GM12878 (cell line): Measurements from ENCODE around the gene MGAT3.
"Not testable (repeated sequence)": the region's sequence is repeated elsewhere in the genome, so short reads cannot be mapped to it uniquely, and the experiment has no call there.

Source experiments
- CREB1 ChIP-seq: IDR thresholded peaks from 2 replicates; pipeline ENCODE4 v1.6.1; 2012; ENCODE audit warnings: low read depth, mild to moderate bottlenecking, inconsistent platforms
- POLR2A ChIP-seq: IDR thresholded peaks from 2 replicates; pipeline ENCODE4 v1.6.1; 2011; ENCODE audit warnings: low read depth, mild to moderate bottlenecking, low read length
- SREBF2 ChIP-seq: IDR thresholded peaks from 2 replicates; pipeline ENCODE4 v1.6.1; 2012; ENCODE audit warnings: mild to moderate bottlenecking, low read length
- TF ChIP-seq, protein P1 (sequence below), 3 experiments: IDR thresholded peaks in 2 of 3; conservative IDR thresholded peaks in 1 of 3; 2 replicates each; pipeline ENCODE4 v1.5.1; 2011; ENCODE audit warnings: low read depth in 3 of 3, low read length in 3 of 3, mild to moderate bottlenecking in 3 of 3, control low read depth in 2 of 3, moderate library complexity in 2 of 3, inconsistent platforms in 1 of 3, mixed read lengths in 1 of 3; ENCODE audit not compliant: control insufficient read depth in 2 of 3, insufficient read depth in 1 of 3; ENCODE audit errors: extremely low read depth in 1 of 3

DNA sequence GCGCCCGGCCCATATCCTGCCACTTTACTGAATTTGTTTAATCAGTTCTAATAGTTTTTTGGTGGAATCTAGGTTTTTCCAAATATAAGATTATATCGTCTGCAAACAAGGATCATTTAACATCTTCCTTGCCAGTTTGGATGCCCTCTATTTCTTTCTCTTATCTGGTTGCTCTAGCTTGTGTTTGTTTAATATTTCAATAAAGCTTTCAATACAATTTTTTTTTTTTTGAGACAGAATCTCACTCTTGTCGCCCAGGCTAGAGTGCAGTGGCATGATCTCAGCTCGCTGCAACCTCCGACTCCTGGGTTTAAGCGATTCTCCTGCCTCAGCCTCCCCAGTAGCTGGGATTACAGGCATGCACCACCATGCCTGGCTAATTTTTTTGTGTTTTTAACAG lies 43.6 kb upstream of the MGAT3 start:
- TF ChIP-seq, protein P1, sequence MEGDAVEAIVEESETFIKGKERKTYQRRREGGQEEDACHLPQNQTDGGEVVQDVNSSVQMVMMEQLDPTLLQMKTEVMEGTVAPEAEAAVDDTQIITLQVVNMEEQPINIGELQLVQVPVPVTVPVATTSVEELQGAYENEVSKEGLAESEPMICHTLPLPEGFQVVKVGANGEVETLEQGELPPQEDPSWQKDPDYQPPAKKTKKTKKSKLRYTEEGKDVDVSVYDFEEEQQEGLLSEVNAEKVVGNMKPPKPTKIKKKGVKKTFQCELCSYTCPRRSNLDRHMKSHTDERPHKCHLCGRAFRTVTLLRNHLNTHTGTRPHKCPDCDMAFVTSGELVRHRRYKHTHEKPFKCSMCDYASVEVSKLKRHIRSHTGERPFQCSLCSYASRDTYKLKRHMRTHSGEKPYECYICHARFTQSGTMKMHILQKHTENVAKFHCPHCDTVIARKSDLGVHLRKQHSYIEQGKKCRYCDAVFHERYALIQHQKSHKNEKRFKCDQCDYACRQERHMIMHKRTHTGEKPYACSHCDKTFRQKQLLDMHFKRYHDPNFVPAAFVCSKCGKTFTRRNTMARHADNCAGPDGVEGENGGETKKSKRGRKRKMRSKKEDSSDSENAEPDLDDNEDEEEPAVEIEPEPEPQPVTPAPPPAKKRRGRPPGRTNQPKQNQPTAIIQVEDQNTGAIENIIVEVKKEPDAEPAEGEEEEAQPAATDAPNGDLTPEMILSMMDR (IDR thresholded peaks at IDR 0.05 in 2 of 3, conservative IDR thresholded peaks at IDR 0.05 in 1 of 3; ENCODE audit: control insufficient read depth in 2 of 3, extremely low read depth in 1 of 3, insufficient read depth in 1 of 3, low read depth in 3 of 3, low read length in 3 of 3) = not testable (repeated sequence)
- TF ChIP-seq SREBF2, POLR2A, CREB1: not testable (repeated sequence)
